Psoas muscle (tissue), 8 donors: ENCODE results near the gene PDGFD. TPM values are rescaled to one million over a fixed set of nuclear protein-coding genes. Genes with fewer than 3 reads are reported as not detected.

Experiments
- ATAC-seq, 4 donors: fragments of 200-7000 bp; cut with Tn5 transposase; one replicate each; pipeline ENCODE4 v1.9.1; 2020; ENCODE audit warnings: moderate library complexity in 3 of 4, mild to moderate bottlenecking in 2 of 4
- DNase-seq, 2 donors: peaks; one replicate each; pipeline ENCODE4 v3.0.0-alpha.2; 2020
- H3K27ac ChIP-seq: fragments of 200-600 bp; one replicate; pipeline ENCODE4 v1.8.0; 2022
- H3K27me3 ChIP-seq, 3 donors: fragments of 200-600 bp in 1 of 3; one replicate each; pipeline versions ENCODE4 v1.6.1 to v1.8.0; 2013 to 2022; ENCODE audit warnings: low read length in 2 of 3, mild to moderate bottlenecking in 2 of 3, moderate library complexity in 1 of 3; ENCODE audit not compliant: insufficient read depth in 3 of 3
- H3K36me3 ChIP-seq, 2 donors: fragments of 200-600 bp in 1 of 2; one replicate each; pipeline versions ENCODE4 v1.6.1 to v1.8.0; 2013 to 2022; ENCODE audit warnings: low read depth in 1 of 2, mild to moderate bottlenecking in 1 of 2, moderate library complexity in 1 of 2; ENCODE audit not compliant: insufficient read depth in 1 of 2
- H3K4me1 ChIP-seq: fragments of 200-600 bp; one replicate; pipeline ENCODE4 v1.8.0; 2022
- H3K4me3 ChIP-seq: fragments of 200-600 bp; one replicate; pipeline ENCODE4 v1.8.0; 2022; ENCODE audit warnings: mild to moderate bottlenecking
- H3K9me3 ChIP-seq: fragments of 200-600 bp; one replicate; pipeline ENCODE4 v1.8.0; 2022
- CTCF ChIP-seq: fragments of 200-600 bp; IDR thresholded peaks from one replicate; pipeline ENCODE4 v1.8.0; 2022; ENCODE audit warnings: antibody characterized with exemption
- WGBS, 3 donors: extraction: QIAGEN DNeasy Blood & Tissue Kit; methylation state at CpG; one replicate each; pipeline versions ENCODE4 v1.1.6 to v1.1.7; 2013; 5-methylcytosine and 5-hydroxymethylcytosine counted together
- intact Hi-C, 2 donors: fragments of 100-400 bp; cut with DNase I; formaldehyde crosslinking; loops; one replicate each; pipeline versions ENCODE4 v1.11.0 to v1.14.2; 2022
- polyA plus RNA-seq, 3 donors: library from polyadenylated mRNA; stranded (reverse); fragments of 200-250 nt; gene quantifications; one replicate each; pipeline ENCODE4 v1.2.3, GENCODE V29; 2013
- total RNA-seq, 4 donors: library from RNA; stranded (reverse); fragmentation: NEBNext Ultra II Directional in 2 of 4; extraction: Animal tissue kit (Norgen Biotek cat#: 25700) in 2 of 4; gene quantifications; one replicate each; pipeline versions ENCODE4 v1.2.1 to v1.2.4, GENCODE V29; 2021 to 2023
- donor health status: healthy with polysubstance abuse.
- donor health status: DM: no; HTN: no; CAD: no; lungs with moderate emphysema.
- donor health status: Bipolar disorder and iron deficiency.
- donor health status: healthy.
- donor health status: DM: yes; HTN: yes; CAD: no.
- donor health status: DM: no; HTN: no; CAD: no.
- donor health status: DM: no; HTN: no; CAD: no.
- donor health status: DM: yes; HTN: yes; CAD: no.

PDGFD gene
- total and polyA plus RNA-seq, 7 donors = 0.53 to 5.6 (median 1.2) TPM

GRCh38 chr11:104078245-104078644 lies 85.7 kb downstream of the PDGFD start:
- Histone ChIP-seq H3K27me3 (peaks cover 0 to 2% (median 0%) of the 10 kb centered on the region in 3 donors), H3K9me3 (no peaks in the 10 kb centered on the region), H3K4me3 (no peak overlapping the region), H3K36me3 (no peaks in the 10 kb centered on the region), H3K27ac (no peak overlapping the region), H3K4me1 (no peaks in the 10 kb centered on the region)
- TF ChIP-seq CTCF = no peak
- ATAC-seq (no peak), DNase-seq (no peak)
- intact Hi-C loops = no loop called here
- whole genome bisulfite sequencing, 3 donors = 65 to 80% (median 79%) methylated on average over 4 of the region's 4 CpGs

- H3K27ac ChIP-seq = no peak overlapping the region
- no peaks in the 10 kb centered on the region for H3K4me1 ChIP-seq
- no peak overlapping the region for H3K4me3 ChIP-seq
- intact Hi-C loops = no loop called here
- 85 to 93% (median 85%) methylated on average over 2 of the region's 2 CpGs for WGBS, 3 donors
- DNase-seq (no peak), ATAC-seq (no peak)
- no peak for TF ChIP-seq CTCF
- H3K9me3 ChIP-seq = no peaks in the 10 kb centered on the region
- no peaks in the 10 kb centered on the region for H3K27me3 ChIP-seq
- no peaks in the 10 kb centered on the region for H3K36me3 ChIP-seq
These were observed 87.5 kb downstream of the PDGFD start for GRCh38 chr11:104076455-104076854.

GRCh38 chr11:104075706-104076105 lies 88.2 kb downstream of the PDGFD start:
- H3K4me1 ChIP-seq = no peaks in the 10 kb centered on the region
- no peak overlapping the region for H3K27ac ChIP-seq
- no peak overlapping the region for H3K4me3 ChIP-seq
- DNase-seq (no peak), ATAC-seq (no peak)
- H3K27me3 ChIP-seq = no peaks in the 10 kb centered on the region
- H3K36me3 ChIP-seq = no peaks in the 10 kb centered on the region
- no peaks in the 10 kb centered on the region for H3K9me3 ChIP-seq
- TF ChIP-seq CTCF = no peak
- intact Hi-C loops = no loop called here
- WGBS, 3 donors = 90 to 96% (median 94%) methylated on average over 4 of the region's 4 CpGs

GRCh38 chr11:104075091-104075490 lies 88.9 kb downstream of the PDGFD start:
- ATAC-seq (no peak), DNase-seq (no peak)
- Histone ChIP-seq H3K36me3 (no peaks in the 10 kb centered on the region), H3K9me3 (no peaks in the 10 kb centered on the region), H3K4me1 (no peaks in the 10 kb centered on the region), H3K27me3 (no peaks in the 10 kb centered on the region), H3K4me3 (no peak overlapping the region), H3K27ac (no peak overlapping the region)
- intact Hi-C loops = no loop called here
- no peak for TF ChIP-seq CTCF

GRCh38 chr11:104073950-104074705 lies 89.8 kb downstream of the PDGFD start:
- Histone ChIP-seq H3K27ac (no peak overlapping the region), H3K27me3 (no peaks in the 10 kb centered on the region), H3K4me3 (no peak overlapping the region), H3K4me1 (no peaks in the 10 kb centered on the region), H3K36me3 (no peaks in the 10 kb centered on the region), H3K9me3 (no peaks in the 10 kb centered on the region)
- 26 to 32% (median 30%) methylated on average over 3 of the region's 3 CpGs for WGBS, 3 donors
- DNase-seq (peak in 1 of 2 donors; percentile 14), ATAC-seq (no peak)
- no peak for TF ChIP-seq CTCF
- intact Hi-C loops = no loop called here
